NCI-H1105 treated with DMSO at 0.1 percent for 48 hours (cell line): ENCODE measurements around the gene PRKG1.
"Not testable (repeated sequence)": the region's sequence is repeated elsewhere in the genome, so short reads cannot be mapped to it uniquely, and the experiment has no call there.

Source experiments
- DNase-seq: peaks from one replicate; lab custom pipeline; 2025; lab: John Stamatoyannopoulos, UW

Gene PRKG1

GRCh38 chr10:52128056-52128683 is 1053.9 kb downstream of the PRKG1 start:
- DNase-seq = no peak

DNA sequence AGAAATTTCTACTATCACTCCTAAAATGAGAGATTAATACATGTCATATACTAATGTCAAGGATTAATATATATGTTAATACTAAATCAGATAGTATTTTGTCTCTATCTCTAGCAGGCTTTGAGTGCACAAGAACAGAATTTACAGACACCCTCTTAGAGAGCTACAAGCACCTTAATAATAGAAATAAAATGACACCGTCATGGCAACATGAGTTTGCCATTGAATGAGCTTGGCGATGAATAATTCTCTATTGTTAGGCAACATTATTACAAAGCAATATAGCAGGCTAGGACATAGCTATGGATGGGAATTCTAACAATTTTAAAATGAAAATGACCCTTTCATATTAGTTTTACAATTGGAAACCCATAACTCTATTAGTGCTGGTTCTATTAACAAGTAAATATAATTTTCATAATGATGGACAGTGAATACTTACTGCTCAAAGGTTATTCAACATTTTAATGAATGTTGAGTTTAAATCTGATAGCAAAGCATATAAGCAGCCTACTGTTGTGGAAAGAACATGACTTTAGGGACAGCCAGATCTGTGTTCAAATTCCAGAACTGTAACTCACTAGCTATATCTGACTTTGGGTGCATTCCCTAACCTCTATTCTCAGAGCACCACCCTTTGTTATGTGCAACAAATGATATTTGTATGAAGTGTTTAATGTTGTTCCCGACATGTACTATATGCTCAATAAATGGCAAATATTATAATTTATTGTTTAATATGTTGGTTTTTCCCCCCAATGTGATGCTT is 1055.3 kb downstream of the PRKG1 start:
- no peak for DNase-seq

DNA sequence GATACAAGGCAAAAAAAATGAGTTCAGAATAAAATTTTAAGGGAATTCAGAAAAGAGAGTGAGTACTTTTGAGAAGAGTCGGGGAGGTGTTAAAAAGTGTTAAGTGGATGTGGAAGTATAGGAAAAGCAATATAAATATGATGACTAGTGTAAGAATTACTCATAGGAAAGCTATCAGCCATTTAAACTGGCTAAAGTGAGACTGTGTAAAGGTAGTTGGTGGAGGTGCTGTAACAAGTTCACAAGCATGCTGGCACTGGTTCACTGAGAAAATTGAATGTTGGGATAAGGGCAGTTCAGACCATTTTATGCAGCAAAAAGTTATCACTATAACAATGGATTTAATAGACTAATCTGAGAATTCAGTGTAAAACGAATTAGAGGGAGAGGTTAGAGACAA is 1060.8 kb downstream of the PRKG1 start:
- no peak for DNase-seq

DNA sequence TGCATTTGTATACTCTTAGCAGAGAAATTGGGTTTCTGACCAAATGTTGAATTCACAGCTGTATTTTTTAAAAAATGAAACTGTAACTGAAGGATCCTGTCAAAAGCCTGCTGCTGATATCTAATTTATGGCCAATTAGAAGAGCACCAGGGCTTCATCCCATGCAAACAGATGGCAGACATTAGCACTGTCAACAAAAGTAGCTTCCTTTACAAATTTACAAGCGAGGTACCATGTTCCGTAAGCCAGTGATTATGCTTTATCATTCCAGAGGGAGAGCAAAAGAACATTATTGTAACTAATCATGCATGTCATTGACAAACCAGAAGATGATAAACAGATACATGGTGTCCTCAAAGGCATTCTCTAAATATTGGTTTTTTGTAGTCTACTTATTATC is 1062.6 kb downstream of the PRKG1 start:
- DNase-seq = no peak

DNA sequence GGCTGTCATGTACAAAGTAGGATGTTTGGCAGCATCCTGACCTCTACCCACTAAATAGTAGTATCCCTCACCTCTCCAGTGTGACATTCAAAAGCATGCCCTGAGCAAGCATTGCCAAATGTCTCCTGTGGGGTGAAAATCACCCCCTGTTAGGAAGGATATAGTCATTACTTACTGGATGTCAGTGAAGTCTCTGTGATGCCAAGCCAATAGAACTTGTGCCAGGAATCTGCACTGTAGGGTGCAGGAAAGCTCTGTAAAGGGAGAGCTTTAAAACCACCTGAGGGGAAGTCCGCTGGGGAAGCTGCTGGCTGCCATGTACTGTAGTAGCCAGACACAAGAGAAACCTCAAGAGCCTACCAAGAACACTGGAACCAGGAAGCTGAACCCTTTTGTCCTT is 1069.1 kb downstream of the PRKG1 start:
- DNase-seq = no peak

DNA sequence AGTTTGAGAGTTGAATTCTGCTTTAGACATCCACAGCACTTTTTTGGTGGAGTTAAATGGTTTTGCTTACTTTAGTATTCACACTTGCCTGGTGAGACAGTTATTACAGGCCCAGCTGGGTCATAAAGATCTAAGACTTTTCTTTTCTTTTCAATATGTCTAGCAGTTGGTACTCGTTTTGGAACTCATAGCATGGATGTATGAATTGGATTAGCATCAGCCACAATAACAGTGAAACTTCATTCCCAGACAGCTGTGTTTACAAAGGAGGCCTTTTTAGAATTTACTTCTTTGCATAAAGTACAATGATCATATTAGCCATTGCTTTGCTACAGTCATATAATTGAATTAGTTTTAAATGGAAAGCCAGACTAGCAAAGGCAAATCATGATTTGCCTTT is 1071.3 kb downstream of the PRKG1 start:
- no peak for DNase-seq

DNA sequence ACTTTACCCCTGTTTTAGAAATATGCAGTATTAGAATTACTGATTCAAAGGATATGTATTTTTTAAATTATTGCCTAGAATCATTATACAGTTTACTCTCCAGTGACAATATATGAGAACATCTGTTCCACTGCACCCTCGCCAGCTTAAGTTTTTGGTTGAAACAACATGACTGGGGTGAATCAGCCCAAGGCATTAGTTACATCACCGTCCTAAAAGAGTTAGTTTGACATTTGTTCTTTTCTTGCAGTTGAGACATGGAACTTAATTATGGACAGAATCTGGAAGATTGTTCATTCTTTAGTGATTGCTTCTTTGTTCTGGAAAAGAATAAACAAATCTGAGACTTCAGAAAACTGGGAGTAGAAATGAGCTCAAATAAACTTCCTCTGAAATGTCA is 1072.5 kb downstream of the PRKG1 start:
- no peak for DNase-seq

GRCh38 chr10:52170776-52171175 is 1096.5 kb downstream of the PRKG1 start:
- no peak for DNase-seq

GRCh38 chr10:52172581-52172980 is 1098.3 kb downstream of the PRKG1 start:
- DNase-seq = no peak

- no peak for DNase-seq
Measured at GRCh38 chr10:52185256-52185655, 1111.0 kb downstream of the PRKG1 start.

DNA sequence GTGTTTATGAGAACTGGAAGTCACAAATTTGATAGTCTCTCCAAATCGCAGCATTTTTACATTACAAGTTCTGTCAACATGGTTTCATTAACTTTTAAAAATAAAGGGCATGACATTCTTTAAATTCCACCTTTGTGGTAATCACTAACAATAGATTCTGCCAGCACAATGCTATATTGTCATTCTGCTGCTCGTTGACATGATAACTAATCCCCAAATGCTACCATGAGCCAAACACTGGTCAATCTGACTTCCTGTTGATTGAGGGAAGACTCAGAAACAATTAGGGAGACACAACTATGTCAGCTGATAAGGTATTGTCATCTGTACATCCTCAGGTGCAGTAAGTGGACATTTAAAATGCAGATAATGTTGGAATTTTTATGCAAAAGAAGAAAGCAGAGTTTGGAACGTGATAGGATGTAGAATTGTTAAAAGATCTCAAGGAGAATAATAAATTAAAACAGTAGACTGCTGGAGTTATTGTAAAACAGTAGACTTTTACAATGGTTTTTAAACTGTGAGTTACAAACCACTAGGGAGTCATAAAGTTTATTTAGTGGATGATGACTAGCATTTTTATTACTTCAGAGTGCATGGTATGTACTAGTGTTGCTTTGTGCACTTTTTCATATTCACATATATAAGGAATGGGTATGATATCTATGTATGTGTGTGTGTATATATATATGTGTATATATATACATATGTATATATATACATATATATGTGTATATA is 1113.4 kb downstream of the PRKG1 start:
- no peak for DNase-seq

GRCh38 chr10:52191049-52191448 is 1116.8 kb downstream of the PRKG1 start:
- no peak for DNase-seq

DNA sequence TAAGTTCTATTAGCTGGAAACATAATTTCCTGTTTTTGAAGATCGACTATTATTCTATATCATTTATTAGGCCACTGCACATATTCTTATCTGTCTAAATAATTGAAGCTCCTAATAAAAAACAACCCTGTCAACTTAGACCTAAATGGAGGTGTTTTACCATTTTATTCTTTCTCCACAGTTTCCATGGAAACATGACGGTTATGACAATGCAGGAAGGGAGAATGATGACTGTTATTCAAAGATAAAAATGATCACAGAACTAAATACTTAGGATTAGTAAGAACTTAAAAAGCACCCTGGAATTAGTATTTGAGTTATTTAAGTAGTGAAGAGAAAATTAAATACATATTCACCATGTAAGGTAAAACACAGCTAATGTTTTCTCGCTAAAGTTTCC is 1119.9 kb downstream of the PRKG1 start:
- no peak for DNase-seq

DNA sequence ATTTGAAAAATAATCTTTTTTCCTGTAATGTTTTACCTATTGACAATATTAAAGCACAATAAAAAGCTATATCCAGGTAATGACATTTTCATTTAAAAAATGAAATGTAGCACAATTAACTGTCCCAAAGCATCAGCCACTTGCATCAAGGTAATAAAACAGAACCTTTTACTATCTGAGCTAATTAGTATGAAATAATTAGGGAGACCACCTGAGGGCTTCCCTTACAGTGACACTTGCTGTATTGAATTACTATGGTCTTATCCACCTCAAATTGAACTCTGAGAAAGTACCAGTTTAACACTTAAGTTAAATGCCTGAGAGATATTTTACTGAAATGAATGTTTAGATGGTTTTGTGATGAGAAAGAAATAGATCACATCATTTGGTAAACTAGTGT is 1120.4 kb downstream of the PRKG1 start:
- no peak for DNase-seq

GRCh38 chr10:52197098-52197497 is 1122.8 kb downstream of the PRKG1 start:
- no peak for DNase-seq

GRCh38 chr10:52198540-52198939 is 1124.3 kb downstream of the PRKG1 start:
- no peak for DNase-seq

GRCh38 chr10:52204906-52205305 is 1130.6 kb downstream of the PRKG1 start:
- DNase-seq = not testable (repeated sequence)

DNA sequence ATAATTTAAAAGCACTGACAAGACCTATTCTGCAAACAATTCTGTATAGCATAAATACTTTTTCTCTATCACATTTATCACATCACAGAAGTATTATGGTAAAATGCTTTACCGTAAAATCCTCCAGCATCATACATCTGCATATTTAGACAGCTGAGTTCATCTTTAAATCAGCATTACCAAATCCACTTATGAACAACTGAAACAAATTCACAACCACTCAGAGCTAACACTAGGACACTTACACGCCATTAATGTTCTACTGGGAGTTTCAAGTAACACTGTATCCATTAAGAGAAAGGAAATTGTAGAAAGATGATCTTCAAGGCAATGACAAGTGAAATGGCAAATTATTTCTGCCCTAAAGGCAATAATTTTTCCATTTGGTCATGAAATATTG is 1134.1 kb downstream of the PRKG1 start:
- no peak for DNase-seq

DNA sequence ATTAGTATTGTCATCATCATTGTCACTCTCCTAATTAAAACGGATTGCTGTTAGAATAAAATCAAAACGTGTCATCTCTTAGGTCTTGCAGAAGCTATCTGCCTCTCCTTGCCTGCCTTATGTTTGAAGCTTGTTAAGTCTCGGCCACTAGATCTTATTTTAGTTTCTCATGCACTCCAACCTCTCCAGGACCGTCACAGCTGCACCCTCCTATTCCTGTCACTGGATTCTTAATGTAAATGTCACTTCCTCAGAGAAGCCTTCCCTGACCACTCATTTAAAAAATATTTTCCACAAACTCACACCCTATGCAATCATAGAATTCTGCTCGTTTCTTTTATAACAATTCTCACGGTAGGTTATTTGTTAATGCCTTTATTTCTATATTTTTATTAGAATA is 1135.9 kb downstream of the PRKG1 start:
- no peak for DNase-seq

GRCh38 chr10:52212062-52212461 is 1137.8 kb downstream of the PRKG1 start:
- DNase-seq = no peak

DNA sequence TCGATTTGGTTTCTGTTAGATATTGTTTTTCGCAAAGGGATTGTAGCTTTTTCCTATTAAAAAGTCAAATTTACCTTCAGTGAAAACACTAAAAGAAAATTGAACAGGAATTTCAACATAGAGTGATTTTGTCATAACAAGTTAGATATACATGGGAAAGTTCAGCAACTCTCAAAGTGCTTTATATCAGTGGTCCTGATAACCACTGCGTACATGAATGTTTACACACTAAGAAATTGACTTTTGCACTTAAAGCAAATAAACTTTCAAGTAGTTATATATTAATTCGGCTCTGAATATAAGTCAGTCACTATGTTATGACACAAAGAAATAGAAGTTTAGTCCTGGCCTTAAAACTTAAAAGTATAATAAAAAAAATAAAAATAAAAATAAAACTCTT is 1138.5 kb downstream of the PRKG1 start:
- no peak for DNase-seq

- DNase-seq = no peak
Measured at GRCh38 chr10:52213321-52213752, 1139.0 kb downstream of the PRKG1 start.

GRCh38 chr10:52215745-52216361 is 1141.6 kb downstream of the PRKG1 start:
- DNase-seq = peak; percentile 38
